Natural killer cell (primary cell): Measurements from ENCODE around the gene EVC. TPM values are rescaled to one million over a fixed set of nuclear protein-coding genes. Genes with fewer than 3 reads are reported as not detected.

ENCODE experiments used
- ATAC-seq, 3 donors: fragments of 150-1000 bp in 2 of 3; fragments of 200-7000 bp in 1 of 3; cut with Tn5 transposase; 1 replicate in 1 of 3; 2 replicates in 2 of 3; pipeline ENCODE4 v1.10.0; 2021; ENCODE audit warnings: mild to moderate bottlenecking in 2 of 3, moderate library complexity in 2 of 3
- DNase-seq, 2 donors: peaks; one replicate each; pipeline versions ENCODE4 v3.0.0 to v3.0.0-alpha.2; 2013 to 2021; ENCODE audit warnings: mixed read lengths in 1 of 2
- H3K27ac ChIP-seq: one replicate; pipeline ENCODE4 v1.5.1; 2013; ENCODE audit warnings: mild to moderate bottlenecking, low read length
- H3K27me3 ChIP-seq: one replicate; pipeline ENCODE4 v1.6.1; 2013; ENCODE audit warnings: low read length; ENCODE audit not compliant: control insufficient read depth, insufficient read depth
- H3K36me3 ChIP-seq: one replicate; pipeline ENCODE4 v1.6.1; 2013; ENCODE audit warnings: low read length; ENCODE audit not compliant: control insufficient read depth, insufficient read depth
- H3K4me1 ChIP-seq: one replicate; pipeline ENCODE4 v1.6.1; 2013; ENCODE audit warnings: low read length; ENCODE audit not compliant: control insufficient read depth, insufficient read depth
- H3K4me3 ChIP-seq: one replicate; pipeline ENCODE4 v1.5.1; 2013; ENCODE audit warnings: low read length
- H3K9me3 ChIP-seq: one replicate; pipeline ENCODE4 v1.6.1; 2013; ENCODE audit warnings: low read length; ENCODE audit not compliant: control insufficient read depth, insufficient read depth
- H3K27ac Mint-ChIP-seq, 2 donors: one replicate each; pipeline ENCODE4 v1.8.0; 2022; ENCODE audit warnings: mild to moderate bottlenecking in 2 of 2, mixed read lengths in 2 of 2, moderate library complexity in 1 of 2
- H3K27me3 Mint-ChIP-seq, 2 donors: one replicate each; pipeline ENCODE4 v1.8.0; 2022; ENCODE audit warnings: low read depth in 2 of 2, mixed read lengths in 2 of 2
- H3K36me3 Mint-ChIP-seq: one replicate; pipeline ENCODE4 v1.8.0; 2022; ENCODE audit warnings: mixed read lengths
- H3K4me1 Mint-ChIP-seq, 2 donors: one replicate each; pipeline ENCODE4 v1.8.0; 2022; ENCODE audit warnings: mixed read lengths in 2 of 2
- H3K4me3 Mint-ChIP-seq: one replicate; pipeline ENCODE4 v1.8.0; 2022; ENCODE audit warnings: mild to moderate bottlenecking, moderate library complexity, mixed read lengths
- H3K9me3 Mint-ChIP-seq, 2 donors: one replicate each; pipeline ENCODE4 v1.8.0; 2022; ENCODE audit warnings: mixed read lengths in 2 of 2
- CTCF ChIP-seq: fragments of 200-600 bp; IDR thresholded peaks from one replicate; pipeline ENCODE4 v1.8.0; 2022; ENCODE audit warnings: antibody characterized with exemption
- WGBS: methylation state at CpG from one replicate; pipeline ENCODE4 v1.1.7; 2013; ENCODE audit warnings: missing lambda C conversion rate; ENCODE audit not compliant: insufficient coverage; 5-methylcytosine and 5-hydroxymethylcytosine counted together
- intact Hi-C: fragments of 100-400 bp; cut with micrococcal nuclease; formaldehyde crosslinking; loops from one replicate; pipeline ENCODE4 v1.14.2; 2022
- total RNA-seq, 4 donors: library from RNA; stranded (reverse); fragments of 120-200 nt in 1 of 4; gene quantifications; one replicate each; pipeline versions ENCODE4 v1.2.3 to v1.2.4, GENCODE V29; 2013 to 2022

Gene EVC
- total RNA-seq, 3 donors from 2014 or later (not counting 1 experiment from before 2014, with no cell fraction given): 0.18 to 2.9 (median 0.42) TPM

- no peaks in the 10 kb centered on the region for H3K27me3 ChIP-seq
- Mint-ChIP-seq H3K9me3 (no peaks in the 10 kb centered on the region), H3K4me3 (no peak overlapping the region), H3K27me3 (no peaks in the 10 kb centered on the region), H3K36me3 (no peaks in the 10 kb centered on the region), H3K4me1 (no peaks in the 10 kb centered on the region), H3K27ac (no peak overlapping the region)
- DNase-seq (no peak), ATAC-seq (no peak)
- no peak overlapping the region for H3K27ac ChIP-seq
- no peak overlapping the region for H3K4me3 ChIP-seq
- H3K36me3 ChIP-seq: no peaks in the 10 kb centered on the region
- no peaks in the 10 kb centered on the region for H3K4me1 ChIP-seq
- TF ChIP-seq CTCF: no peak
- WGBS: 89% methylated on average over 9 of the region's 9 CpGs
- no peaks in the 10 kb centered on the region for H3K9me3 ChIP-seq
- intact Hi-C loops: no loop called here
Observed at GRCh38 chr4:5760936-5761480, 50.0 kb downstream of the EVC start.

- intact Hi-C loops: no loop called here
- Histone ChIP-seq H3K27me3 (no peaks in the 10 kb centered on the region), H3K4me3 (no peak overlapping the region), H3K9me3 (peaks cover 3% of the 10 kb centered on the region), H3K4me1 (no peaks in the 10 kb centered on the region), H3K27ac (no peak overlapping the region), H3K36me3 (no peaks in the 10 kb centered on the region)
- H3K9me3 Mint-ChIP-seq: no peaks in the 10 kb centered on the region
- H3K27ac Mint-ChIP-seq: no peak overlapping the region
- H3K36me3 Mint-ChIP-seq: no peaks in the 10 kb centered on the region
- H3K4me3 Mint-ChIP-seq: no peak overlapping the region
- 90% methylated on average over 4 of the region's 4 CpGs for WGBS
- no peaks in the 10 kb centered on the region for H3K4me1 Mint-ChIP-seq
- no peak for DNase-seq
- no peak for TF ChIP-seq CTCF
- no peak for ATAC-seq
- H3K27me3 Mint-ChIP-seq: peaks cover 3 to 7% of the 10 kb centered on the region in 2 donors
Observed at GRCh38 chr4:5770051-5770450, 59.0 kb downstream of the EVC start.

GRCh38 chr4:5772528-5773270 is 61.7 kb downstream of the EVC start:
- H3K4me1 Mint-ChIP-seq: no peaks in the 10 kb centered on the region
- Histone ChIP-seq H3K36me3 (no peaks in the 10 kb centered on the region), H3K27ac (no peak overlapping the region), H3K9me3 (peaks cover 3% of the 10 kb centered on the region), H3K4me3 (no peak overlapping the region), H3K4me1 (no peaks in the 10 kb centered on the region), H3K27me3 (no peaks in the 10 kb centered on the region)
- peaks cover 5% of the 10 kb centered on the region for H3K36me3 Mint-ChIP-seq
- 90% methylated on average over 9 of the region's 9 CpGs for WGBS
- H3K27me3 Mint-ChIP-seq: peaks cover 3 to 7% of the 10 kb centered on the region in 2 donors
- H3K9me3 Mint-ChIP-seq: peaks cover 2 to 4% of the 10 kb centered on the region in 2 donors
- H3K27ac Mint-ChIP-seq: no peak overlapping the region
- no peak overlapping the region for H3K4me3 Mint-ChIP-seq
- TF ChIP-seq CTCF: no peak
- DNase-seq (no peak), ATAC-seq (no peak)
- intact Hi-C loops: no loop called here

- H3K4me1 ChIP-seq: no peaks in the 10 kb centered on the region
- H3K36me3 ChIP-seq: no peaks in the 10 kb centered on the region
- Mint-ChIP-seq H3K4me3 (no peak overlapping the region), H3K36me3 (peaks cover 5% of the 10 kb centered on the region), H3K4me1 (no peaks in the 10 kb centered on the region), H3K27me3 (peaks cover 3 to 7% of the 10 kb centered on the region in 2 donors), H3K9me3 (peaks cover 2 to 4% of the 10 kb centered on the region in 2 donors), H3K27ac (no peak overlapping the region)
- no peak overlapping the region for H3K27ac ChIP-seq
- TF ChIP-seq CTCF: no peak
- DNase-seq: no peak
- no peak overlapping the region for H3K4me3 ChIP-seq
- WGBS: 90% methylated on average over 2 of the region's 2 CpGs
- H3K27me3 ChIP-seq: no peaks in the 10 kb centered on the region
- peaks cover 3% of the 10 kb centered on the region for H3K9me3 ChIP-seq
- intact Hi-C loops: no loop called here
- ATAC-seq: no peak
Observed at GRCh38 chr4:5773271-5773555, 62.2 kb downstream of the EVC start.
